Renal pelvis (tissue), 4 donors: Measurements from ENCODE around the gene SEMA4D. TPM values are rescaled to one million over a fixed set of nuclear protein-coding genes. Genes with fewer than 3 reads are reported as not detected.
"Not testable (repeated sequence)": the region's sequence is repeated elsewhere in the genome, so short reads cannot be mapped to it uniquely, and the experiment has no call there.

Experiments used
- DNase-seq: peaks from one replicate; pipeline ENCODE4 v3.0.0-alpha.2; 2013
- polyA plus RNA-seq, 3 donors: library from polyadenylated mRNA; unstranded; fragments of 120-200 nt; gene quantifications; one replicate each; pipeline ENCODE4 v1.2.1, GENCODE V29; 2013; ENCODE audit not compliant: insufficient read length in 3 of 3

Gene SEMA4D
- polyA plus RNA-seq, 3 donors: 48.5 to 67.5 (median 64.1) TPM

DNA sequence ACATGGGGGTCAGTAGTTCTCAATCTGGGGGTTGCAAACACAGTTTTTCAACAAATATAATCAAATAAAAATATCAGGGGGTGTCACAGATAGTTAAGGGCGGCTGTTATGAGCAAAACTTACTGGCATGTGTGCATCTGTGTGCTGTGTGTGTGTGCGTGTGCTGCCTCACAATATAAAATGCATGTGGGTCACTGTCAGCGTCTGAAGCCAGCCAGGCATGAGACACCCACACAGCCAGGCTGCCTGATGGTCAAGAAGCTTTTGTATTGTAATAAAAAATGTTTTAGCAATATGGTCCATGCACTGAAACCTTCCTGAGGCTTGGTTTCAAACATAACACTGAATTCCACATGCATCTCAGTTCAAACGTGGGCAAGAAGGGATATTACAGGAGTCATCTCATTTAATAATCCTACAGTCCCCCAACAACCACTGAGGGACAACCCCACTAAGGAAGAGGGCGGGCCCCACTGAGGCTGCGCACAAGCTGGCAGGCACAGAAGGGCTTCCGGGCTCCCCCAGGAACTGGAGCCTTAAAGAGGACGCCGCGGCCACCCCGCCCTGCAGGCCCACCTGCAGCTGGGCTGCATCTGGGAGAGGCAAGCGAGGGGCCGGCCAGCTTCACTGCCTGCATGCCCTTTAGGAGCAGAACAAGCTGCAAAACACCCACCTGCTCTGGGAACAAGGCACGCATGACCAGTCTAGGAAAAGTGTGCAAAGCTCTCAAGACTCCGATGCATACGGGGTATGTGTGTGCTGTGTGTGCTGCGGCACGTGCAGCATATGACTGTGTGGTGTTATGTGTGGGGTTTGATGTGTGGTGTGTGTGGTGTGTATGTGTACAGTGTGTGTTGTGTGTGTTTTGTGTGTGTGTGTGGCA is 14.1 kb downstream of the SEMA4D start:
- DNase-seq: no peak

DNA sequence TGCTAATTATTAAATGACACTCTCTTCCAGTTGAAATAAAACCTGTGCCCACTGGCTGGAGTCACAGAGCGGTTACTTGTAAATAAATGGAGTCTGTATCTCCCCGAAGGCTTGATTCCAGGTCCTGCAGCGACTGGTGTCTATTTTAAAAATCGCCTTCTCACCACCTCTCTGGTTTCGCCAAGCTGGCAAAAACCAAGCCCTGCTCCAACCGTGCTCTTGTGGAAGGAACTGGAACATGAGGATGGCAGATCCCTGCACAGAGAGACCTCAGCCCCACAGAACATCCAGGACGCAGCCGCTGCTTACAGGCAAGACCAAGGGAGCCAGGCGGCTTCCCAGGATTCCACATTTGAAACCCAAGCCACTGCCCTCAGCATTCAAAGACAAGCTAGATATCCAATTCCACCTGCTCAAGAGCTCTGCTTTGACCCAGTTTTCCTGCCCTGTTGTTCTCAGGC is 15.0 kb downstream of the SEMA4D start:
- DNase-seq: no peak

DNA sequence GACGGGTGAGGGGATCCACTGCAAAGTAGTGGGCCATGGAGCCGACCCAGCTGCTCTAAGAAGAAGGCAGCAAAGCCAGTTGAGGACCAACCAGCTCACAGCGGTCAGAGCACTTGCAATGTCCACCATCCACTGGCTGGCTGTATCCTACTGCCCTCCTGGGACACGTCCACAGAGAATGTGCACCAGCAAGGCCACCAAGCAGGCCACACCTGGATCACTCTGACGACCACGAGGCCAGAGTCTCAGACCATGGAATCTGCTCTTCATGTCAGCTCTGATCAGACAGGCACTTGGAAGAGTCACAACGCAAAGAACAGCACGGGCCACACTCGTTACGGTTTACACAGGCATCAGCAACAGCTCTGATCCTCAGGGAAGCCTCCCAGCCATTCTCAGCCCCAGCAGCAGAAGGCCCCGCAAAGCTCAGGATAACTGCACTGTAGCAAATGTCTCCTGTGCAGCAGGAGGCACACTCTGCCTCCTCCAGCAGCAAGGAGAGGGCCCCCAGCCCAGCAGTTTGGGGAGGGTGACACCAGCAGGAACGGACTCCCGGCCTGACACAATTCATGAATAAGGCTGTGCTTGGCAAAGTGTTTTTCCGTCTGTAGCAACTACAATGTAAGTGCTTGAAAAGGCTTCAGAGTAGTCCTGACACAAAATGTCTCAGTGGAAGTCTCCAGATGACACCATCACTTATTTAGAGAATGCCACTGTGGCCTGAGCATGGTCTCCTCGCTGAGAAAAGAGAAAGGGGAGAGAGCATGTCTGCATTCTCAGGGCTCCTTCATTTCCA is 15.7 kb downstream of the SEMA4D start:
- DNase-seq: no peak

DNA sequence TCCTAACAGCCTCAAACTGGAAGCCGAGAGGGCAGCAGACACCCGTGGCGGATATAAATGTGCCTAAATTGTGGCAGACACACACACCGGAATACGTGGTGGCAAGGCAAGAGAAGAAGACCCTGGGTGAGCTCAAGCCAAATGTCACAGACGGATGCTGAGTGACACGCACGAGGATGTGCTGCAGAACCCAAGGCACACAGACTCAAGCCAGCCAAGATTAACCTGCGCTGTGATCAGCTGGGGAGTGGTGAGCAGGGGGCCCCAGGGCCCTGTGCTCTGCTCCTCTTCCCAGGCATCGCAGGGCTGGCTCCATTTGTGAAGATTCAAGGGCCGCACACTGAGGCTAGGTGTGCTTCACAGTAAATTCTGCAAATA is 16.4 kb downstream of the SEMA4D start:
- no peak for DNase-seq

DNA sequence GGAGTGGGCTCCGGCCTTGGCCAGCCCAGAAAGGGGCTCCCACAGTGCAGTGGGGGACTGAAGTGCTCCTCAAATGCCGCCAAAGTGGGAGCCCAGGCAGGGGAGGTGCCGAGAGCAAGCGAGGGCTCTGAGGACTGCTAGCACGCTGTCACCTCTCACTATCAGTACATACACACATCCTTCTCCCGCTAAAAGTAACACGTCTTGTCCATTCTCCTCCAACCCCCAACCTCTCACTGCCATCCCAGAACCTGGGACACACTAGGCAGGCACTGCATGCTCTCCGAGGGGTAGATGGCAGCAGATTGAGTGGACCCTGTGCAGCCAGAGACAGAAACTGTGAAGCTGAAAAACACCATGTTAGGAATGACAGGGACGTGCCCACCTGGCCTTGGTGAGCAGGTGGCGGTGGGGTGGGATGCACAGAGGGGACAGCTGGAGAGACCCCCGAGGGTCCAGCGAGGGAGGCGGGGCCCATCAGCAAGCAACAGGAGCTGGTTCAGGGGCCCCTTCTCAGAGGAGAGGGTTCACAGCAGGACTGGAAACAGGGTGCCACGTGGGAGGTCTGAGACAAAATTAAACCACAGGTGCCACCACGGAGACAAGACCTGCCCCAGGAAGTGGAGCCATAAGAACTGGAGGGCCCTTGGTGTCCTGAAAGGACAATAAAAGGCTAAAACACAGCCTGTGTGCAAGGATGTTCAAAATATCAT is 16.9 kb downstream of the SEMA4D start:
- DNase-seq: no peak

DNA sequence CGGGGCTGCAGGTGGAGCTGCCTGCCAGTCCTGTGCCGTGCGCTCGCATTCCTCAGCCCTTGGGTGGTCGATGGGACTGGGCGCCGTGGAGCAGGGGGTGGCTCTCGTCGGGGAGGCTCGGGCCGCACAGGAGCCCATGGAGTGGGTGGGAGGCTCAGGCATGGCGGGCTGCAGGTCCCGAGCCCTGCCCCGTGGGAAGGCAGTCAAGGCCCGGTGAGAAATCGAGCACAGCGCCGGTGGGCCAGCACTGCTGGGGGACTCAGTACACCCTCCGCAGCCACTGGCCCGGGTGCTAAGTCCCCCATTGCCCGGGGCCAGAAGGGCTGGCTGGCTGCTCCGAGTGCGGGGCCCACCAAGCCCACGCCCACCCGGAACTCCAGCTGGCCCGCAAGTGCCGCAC is 17.5 kb downstream of the SEMA4D start:
- not testable (repeated sequence) for DNase-seq

DNA sequence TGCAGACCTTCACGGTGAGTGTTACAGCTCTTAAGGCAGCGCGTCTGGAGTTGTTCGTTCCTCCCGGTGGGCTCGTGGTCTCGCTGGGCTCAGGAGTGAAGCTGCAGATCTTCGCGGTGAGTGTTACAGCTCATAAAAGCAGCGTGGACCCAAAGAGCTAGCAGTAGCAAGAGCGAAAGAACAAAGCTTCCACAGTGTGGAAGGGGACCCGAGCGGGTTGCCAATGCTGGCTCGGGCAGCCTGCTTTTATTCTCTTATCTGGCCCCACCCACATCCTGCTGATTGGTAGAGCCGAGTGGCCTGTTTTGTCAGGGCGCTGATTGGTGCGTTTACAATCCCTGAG is 18.3 kb downstream of the SEMA4D start:
- not testable (repeated sequence) for DNase-seq

DNA sequence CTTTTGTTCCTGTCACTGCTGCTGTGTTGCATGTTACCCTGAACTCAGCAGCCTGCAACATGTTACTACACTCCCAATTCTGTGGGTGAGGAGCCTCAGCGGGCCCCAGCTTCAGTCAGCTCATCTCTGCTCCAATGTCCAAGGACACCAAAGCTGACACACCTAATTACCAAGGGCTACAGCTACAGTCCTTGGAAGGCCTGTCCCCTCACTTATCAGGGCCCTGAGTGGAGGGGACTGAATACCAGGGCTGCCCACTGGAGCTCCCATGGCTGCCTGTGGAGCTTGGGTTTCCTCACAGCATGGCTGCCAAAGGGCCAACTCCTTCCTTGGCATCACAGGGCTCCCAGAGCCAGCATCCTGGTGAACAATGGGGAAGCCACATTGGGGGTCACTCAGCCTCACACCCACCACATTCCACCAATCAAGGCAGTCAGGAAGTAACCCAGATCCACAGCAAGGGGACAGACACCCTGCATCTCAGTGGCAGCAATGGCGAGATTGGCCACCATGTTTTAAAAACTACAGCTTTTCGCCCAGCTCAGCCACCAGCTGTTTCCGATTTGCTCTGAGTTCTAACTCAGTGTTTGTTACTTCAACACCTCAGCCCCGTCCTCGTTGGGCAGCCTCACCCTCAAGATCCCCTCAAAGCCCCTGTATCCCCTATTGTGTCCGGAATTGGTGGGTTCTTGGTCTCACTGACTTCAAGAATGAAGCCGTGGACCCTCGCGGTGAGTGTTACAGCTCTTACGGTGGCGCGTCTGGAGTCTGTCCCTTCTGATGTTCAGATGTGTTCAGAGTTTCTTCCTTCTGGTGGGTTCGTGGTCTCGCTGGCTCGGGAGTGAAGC is 18.9 kb downstream of the SEMA4D start:
- DNase-seq: no peak

DNA sequence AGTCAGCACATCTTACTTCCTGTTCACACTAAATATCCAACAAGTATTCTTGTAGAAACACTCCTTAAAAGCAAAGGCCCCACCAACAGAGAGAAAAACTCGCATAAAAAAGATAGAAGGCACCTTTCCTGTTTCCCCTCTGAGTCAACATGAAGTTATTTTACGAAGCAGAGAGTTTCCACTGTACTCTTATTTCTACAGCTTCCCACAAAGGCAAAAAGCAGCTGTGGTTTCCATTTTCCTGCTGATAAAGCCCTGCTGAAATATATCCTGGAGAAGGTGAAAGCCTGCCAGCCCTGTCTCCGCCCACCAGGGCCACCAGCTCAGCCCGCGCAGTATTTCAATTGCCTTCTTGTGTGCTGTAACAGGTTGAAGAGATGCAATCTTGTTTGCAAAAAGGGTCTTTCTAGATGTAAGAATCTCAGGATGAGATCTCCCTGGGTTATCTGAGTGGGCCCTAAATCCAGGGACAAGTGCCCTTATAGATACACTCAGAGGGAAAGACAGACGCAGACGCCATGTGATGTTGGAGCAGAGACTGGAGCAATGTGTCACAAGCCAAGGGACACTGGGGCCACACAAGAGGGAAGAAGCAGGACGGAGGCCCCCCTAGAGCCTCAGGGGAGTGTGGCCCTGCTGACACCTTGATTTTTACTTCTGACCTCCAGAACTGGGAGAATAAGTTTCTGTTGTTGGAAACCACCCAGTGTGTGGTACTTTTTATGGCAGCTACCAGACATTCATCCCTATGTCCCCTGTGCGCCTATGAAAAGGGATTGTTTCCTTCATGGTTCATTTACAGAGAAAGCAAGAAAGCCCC is 19.9 kb downstream of the SEMA4D start:
- DNase-seq: peak; percentile 41

DNA sequence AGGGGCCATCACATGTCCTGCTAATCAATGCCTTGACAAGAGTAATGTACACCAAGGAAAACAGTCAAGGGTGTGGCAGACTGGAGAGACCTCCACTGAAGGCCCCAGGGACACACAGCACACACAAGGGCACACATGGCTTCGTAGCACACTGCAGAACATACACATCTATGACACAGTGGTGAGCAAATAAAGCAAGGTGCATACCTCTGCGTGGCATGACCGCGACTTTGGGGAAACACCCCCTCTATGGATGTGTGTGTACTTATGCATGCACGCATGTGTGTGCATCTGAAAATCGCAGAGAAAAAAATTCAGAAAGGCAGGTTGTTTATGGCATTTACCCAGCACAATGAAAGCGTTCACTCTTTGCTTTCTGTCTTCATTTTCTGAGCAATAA is 20.5 kb downstream of the SEMA4D start:
- no peak for DNase-seq

DNA sequence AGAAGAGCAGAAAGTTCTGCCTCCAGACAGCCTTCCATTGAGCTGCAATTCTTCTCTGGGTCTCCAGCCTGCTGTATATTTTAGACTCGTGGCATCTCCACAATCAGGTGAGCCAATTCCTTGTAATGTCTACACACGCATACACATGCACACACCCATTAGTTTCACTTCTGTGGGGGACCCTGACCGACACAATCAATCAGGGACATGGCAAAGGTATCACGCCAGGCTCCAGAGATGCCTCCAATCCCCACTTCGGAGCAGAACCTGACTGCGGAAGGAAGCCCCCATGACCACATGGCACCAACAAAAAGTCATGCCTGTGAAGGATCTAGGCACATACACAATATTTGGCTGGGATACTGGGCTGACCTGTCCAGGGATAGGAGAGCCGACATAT is 21.4 kb downstream of the SEMA4D start:
- DNase-seq: no peak

DNA sequence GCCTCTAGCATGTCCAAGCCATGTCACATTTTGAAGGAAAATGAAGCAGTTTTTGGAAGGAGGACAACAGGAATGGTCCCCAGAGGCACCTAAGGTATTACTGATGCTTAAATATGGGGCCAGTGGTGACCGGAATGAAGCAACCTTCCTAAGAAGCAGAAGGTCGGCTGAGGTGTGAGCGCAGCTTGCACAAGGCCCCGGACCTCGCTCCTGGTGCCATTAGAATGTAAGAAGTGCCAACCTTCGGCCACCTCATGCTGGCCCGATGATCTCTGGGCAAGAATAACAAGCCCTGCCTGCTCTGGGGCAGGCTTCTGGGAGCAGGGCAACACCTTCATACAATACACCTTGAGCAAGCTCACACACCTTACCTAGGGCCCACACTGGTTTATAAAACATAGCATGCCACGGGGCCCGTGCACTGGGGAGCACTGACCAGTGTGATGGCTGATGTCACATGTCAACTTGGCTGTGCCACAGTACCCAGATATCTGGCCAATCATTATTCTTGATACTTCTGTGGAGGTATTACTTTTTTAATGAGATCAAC is 21.9 kb downstream of the SEMA4D start:
- no peak for DNase-seq

DNA sequence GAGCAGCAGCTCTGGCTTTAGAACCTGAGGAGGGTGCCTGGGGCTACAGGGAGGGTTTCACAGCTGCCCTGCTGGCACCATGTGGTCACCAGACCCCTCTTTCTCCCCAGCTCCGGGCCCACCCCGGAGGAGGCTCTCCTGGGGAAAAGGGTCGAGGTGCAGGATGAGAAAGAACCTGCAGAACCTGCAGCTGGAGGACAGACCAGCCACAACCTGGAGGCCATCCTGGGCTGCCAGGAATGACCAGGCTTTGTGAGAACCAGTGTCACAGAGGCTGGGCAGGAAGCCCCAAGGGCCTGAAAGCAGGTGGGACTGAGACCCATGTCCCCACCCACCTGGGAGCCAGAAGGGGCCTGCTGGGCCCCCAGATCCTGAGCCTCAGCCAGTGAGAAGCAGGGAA is 23.0 kb downstream of the SEMA4D start:
- DNase-seq: no peak

DNA sequence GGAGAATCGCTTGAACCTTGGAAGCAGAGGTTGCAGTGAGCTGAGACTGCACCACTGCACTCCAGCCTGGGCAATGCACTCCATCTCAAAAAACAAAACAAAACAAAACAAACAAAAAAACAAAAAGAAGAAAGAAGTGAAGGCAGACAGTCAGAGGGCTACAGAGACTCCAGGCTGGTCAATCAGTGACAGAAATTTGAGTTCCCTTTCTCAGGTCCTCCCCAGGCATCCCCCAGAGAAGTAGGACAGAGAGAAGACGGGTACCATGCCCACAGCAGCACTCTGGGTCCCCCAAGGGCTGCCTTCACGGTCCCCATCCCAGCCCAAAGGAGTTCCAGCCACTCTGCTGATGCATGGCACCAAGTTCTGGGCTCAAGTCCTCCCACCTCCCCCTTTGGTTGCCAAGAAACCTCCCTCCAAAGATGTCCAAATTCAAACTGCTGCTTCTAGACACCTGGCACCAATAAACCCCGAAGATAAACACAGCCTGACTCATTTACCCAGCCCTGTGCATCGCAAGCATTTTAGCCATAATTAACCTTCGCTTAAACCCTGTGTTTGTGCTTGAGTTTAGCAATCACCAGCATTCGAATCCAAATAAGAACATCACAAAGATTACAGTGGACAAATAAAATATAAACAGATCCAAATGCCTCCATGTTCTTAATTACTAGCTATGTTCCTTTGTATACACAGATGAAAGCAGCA is 24.0 kb downstream of the SEMA4D start:
- DNase-seq: no peak

DNA sequence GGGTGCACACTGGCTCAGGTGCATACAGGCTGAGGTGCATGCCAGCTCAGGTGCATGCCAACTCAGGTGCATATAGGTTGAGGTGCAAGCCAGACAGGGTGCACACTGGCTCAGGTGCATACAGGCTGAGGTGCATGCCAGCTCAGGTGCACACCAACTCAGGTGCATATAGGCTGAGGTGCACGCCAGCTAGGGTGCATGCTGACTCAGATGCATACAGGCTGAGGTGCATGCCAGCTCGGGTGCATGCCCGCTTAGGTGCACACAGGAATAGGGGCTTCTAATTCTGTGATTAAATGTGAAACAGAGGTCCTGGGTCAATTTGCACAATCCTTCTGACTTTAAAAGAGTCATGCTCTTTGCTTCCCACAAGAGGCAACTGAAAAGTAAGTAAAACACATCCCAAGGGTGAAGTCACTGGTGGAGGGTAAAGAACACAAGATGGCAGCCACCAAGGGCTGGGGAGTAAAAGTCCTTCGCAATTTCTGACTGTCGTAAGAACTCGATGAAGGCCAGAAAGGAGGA is 26.1 kb downstream of the SEMA4D start:
- not testable (repeated sequence) for DNase-seq

DNA sequence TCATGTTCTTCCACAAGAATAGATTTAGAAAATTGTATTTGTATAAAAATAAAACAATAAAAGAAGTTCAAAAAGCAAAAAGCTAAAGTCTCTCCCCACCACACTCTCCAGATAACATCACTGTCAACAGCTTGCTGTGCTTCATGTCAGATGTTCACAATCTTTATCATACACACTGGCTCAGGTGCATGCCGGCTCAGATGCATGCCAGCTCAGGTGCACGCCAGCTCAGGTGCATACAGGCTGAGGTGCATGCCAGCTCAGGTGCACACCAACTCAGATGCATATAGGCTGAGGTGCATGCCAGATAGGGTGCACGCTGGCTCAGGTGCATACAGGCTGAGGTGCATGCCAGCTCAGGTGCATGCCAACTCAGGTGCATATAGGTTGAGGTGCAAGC is 26.5 kb downstream of the SEMA4D start:
- no peak for DNase-seq

DNA sequence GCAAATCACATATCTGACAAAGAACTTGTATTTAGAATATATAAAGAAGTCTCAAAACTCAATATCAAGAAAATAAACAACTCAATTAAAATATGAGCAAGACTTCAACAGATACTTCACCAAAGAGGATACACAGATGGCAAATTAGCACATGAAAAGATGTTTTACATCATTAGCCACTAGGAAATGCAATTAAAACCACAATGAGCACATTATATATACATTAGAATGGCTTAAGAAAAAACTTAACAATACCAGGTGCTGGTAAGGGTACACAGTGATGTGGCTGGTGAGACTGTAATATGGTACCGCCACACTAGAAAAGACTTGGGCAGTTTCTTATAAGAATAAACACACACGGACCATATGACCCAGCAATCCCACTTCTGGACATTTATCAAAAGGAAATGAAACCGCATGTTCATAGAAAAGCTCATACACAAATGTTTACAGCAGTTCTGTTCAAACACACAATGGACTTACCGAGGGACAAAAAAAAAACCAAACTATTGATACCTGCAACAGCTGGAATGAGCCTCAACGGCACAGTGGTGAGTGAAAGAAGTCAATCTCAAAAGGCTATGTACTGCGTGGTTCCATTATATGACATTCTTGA is 27.6 kb downstream of the SEMA4D start:
- DNase-seq: no peak

DNA sequence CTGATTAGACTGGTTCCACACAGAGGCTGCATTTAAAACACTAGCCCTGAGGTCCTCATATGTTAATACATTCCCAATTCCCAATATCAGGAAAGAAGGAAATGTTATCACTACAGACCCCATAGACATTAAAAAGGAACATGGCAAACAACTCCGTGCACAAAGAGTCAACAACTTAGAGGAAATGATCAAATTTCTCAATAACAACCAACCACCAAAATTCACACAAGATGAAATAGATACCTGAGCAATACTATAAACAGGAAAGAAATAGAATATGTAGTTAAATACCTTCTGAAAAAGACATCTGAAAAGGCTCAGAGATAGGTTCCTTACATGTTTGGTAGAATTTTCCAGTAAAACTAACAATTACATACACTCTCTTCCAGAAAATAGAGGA is 28.9 kb downstream of the SEMA4D start:
- no peak for DNase-seq
